MM.1S (cell line): ENCODE data around the gene OTUD6A.

Source experiments
- CTCF ChIP-seq: fragments of 300-600 bp; sonication (generic); IDR thresholded peaks from 2 replicates; pipeline ENCODE4 v1.5.1; 2016; ENCODE audit warnings: antibody characterized with exemption, low read length, mixed read lengths
- EZH2 ChIP-seq: fragments of 300-600 bp; sonication (generic); optimal IDR thresholded peaks from 2 replicates; pipeline ENCODE3; 2017; ENCODE audit warnings: low read depth, mild to moderate bottlenecking, antibody characterized with exemption, low read length, mixed read lengths

DNA sequence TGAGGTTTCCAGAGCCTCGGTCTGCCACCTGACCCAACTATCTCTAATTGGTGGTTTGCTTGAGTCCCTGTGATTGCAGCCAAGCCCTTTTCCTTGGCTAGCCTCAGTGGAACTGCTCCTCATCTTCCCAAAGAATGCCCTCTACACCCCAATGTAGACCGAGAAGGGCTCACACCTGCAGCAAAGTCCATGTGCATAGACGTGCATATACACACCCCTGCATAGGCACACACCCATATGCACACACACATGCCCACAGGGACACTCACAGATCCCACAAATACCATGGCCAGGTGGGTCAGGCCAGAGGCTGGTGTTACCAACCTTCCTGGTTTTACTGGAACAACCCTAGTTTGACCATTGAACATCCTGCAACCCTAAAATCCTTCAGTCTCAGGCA is 12.9 kb upstream of the OTUD6A start:
- TF ChIP-seq CTCF (no peak), EZH2 (no peak)
